ENCODE measurements around the gene MRPL49.

The MRPL49 gene

GRCh38 chr11:65102142-65103095 lies 19.7 kb upstream of the MRPL49 start:
- no peak for TF ChIP-seq CTCF (IDR thresholded peaks at IDR 0.05; ENCODE audit: low read depth, low read length, missing control alignments)
- DNase-seq (ENCODE audit: low read depth) = no peak
- in situ Hi-C loops (cut with HindIII; ENCODE audit: low sequenced_read_pairs) = no loop called here
- no peak overlapping the region for H3K4me3 ChIP-seq (ENCODE audit: low read depth, low read length)

- H3K4me3 ChIP-seq (ENCODE audit: low read depth, low read length) = no peak overlapping the region
- in situ Hi-C loops (cut with HindIII; ENCODE audit: low sequenced_read_pairs) = no loop called here
- no peak for TF ChIP-seq CTCF (IDR thresholded peaks at IDR 0.05; ENCODE audit: low read depth, low read length, missing control alignments)
- DNase-seq (ENCODE audit: low read depth) = no peak
Measured at GRCh38 chr11:65103476-65103875, 18.6 kb upstream of the MRPL49 start.

- TF ChIP-seq CTCF (IDR thresholded peaks at IDR 0.05; ENCODE audit: low read depth, low read length, missing control alignments) = no peak
- in situ Hi-C loops (cut with HindIII; ENCODE audit: low sequenced_read_pairs) = no loop called here
- DNase-seq (ENCODE audit: low read depth) = no peak
- no peak overlapping the region for H3K4me3 ChIP-seq (ENCODE audit: low read depth, low read length)
Measured at GRCh38 chr11:65104628-65105027, 17.5 kb upstream of the MRPL49 start.

DNA sequence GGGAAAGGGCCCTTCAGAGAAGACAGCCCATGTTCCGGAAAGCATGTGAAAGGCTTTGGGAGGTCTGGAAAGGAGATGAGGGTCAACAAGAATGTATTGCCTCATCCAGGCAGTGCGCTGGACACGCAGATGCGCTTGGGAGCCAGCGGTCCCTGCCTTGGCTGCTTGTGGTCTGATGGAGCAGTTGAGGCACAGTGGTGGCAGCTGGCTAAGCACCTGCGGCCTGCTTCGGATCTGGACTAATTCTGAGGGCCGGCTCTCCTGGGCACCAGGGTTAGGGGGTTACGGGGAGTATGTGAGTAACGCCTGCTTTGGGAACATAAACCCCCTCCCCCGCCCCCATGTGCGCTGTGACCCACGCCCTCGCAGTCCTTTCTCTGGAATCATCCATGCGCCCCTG lies 15.0 kb upstream of the MRPL49 start:
- no peak for DNase-seq (ENCODE audit: low read depth)
- in situ Hi-C loops (cut with HindIII; ENCODE audit: low sequenced_read_pairs) = no loop called here
- no peak for TF ChIP-seq CTCF (IDR thresholded peaks at IDR 0.05; ENCODE audit: low read depth, low read length, missing control alignments)
- no peak overlapping the region for H3K4me3 ChIP-seq (ENCODE audit: low read depth, low read length)

DNA sequence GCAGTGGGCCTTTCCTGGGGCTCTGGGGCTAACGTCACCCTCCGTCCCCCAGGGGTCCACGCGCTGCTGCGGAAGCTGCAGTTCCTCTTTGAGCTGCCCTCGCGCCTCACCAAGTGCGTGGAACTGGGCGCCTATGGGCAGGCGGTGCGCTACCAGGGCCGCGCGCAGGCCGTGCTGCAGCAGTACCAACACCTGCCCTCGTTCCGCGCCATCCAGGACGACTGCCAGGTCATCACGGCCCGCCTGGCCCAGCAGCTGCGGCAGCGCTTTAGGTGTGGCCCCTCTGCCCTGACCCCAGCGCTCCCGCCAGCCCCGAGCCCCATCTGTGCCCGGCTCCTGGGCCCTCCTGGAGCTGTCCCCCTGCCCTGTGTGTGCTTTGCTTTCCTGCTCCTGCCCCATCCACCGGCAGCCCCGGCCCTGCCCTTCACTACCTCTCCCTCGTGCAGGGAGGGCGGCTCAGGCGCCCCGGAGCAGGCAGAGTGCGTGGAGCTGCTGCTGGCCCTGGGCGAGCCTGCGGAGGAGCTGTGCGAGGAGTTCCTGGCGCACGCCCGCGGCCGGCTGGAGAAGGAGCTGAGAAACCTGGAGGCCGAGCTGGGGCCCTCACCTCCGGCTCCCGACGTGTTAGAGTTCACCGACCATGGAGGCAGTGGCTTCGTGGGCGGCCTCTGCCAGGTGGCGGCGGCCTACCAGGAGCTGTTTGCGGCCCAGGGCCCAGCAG lies 14.2 kb upstream of the MRPL49 start:
- no peak overlapping the region for H3K4me3 ChIP-seq (ENCODE audit: low read depth, low read length)
- TF ChIP-seq CTCF (IDR thresholded peaks at IDR 0.05; ENCODE audit: low read depth, low read length, missing control alignments) = no peak
- in situ Hi-C loops (cut with HindIII; ENCODE audit: low sequenced_read_pairs) = no loop called here
- DNase-seq (ENCODE audit: low read depth) = no peak

GRCh38 chr11:65108469-65109123 lies 13.5 kb upstream of the MRPL49 start:
- in situ Hi-C loops (cut with HindIII; ENCODE audit: low sequenced_read_pairs) = no loop called here
- no peak for DNase-seq (ENCODE audit: low read depth)

More at GRCh38 chr11:65108469-65109123, 13.5 kb upstream of the MRPL49 start:
- no peak overlapping the region for H3K4me3 ChIP-seq (ENCODE audit: low read depth, low read length)
- TF ChIP-seq CTCF (IDR thresholded peaks at IDR 0.05; ENCODE audit: low read depth, low read length, missing control alignments) = no peak
